Raji (cell line): Measurements from ENCODE around the gene ARHGEF4.

Source experiments
- POLR2A ChIP-seq: IDR thresholded peaks from 2 replicates; pipeline ENCODE4 v1.6.1; 2011; ENCODE audit warnings: low read depth, low read length, control low read depth; ENCODE audit not compliant: insufficient read depth

The ARHGEF4 gene

GRCh38 chr2:130972410-130972809, 135.7 kb downstream of the ARHGEF4 start:
- TF ChIP-seq POLR2A, result no peak

- no peak for TF ChIP-seq POLR2A
Observed at GRCh38 chr2:130975729-130976128, 139.0 kb downstream of the ARHGEF4 start.

- TF ChIP-seq POLR2A, result no peak
Observed at GRCh38 chr2:130976591-130977237, 140.0 kb downstream of the ARHGEF4 start.

- TF ChIP-seq POLR2A, result no peak
Observed at GRCh38 chr2:130977461-130978050, 140.8 kb downstream of the ARHGEF4 start.

- no peak for TF ChIP-seq POLR2A
Observed at GRCh38 chr2:130981667-130982066, 145.0 kb downstream of the ARHGEF4 start.

GRCh38 chr2:130985206-130985780, 148.6 kb downstream of the ARHGEF4 start:
- no peak for TF ChIP-seq POLR2A

- no peak for TF ChIP-seq POLR2A
Observed at GRCh38 chr2:130985831-130986649, 149.3 kb downstream of the ARHGEF4 start.

GRCh38 chr2:130986890-130987493, 150.3 kb downstream of the ARHGEF4 start:
- no peak for TF ChIP-seq POLR2A

- no peak for TF ChIP-seq POLR2A
Observed at GRCh38 chr2:130987519-130988425, 151.1 kb downstream of the ARHGEF4 start.

- no peak for TF ChIP-seq POLR2A
Observed at GRCh38 chr2:130996691-130997090, 160.0 kb downstream of the ARHGEF4 start.

- TF ChIP-seq POLR2A, result no peak
Observed at GRCh38 chr2:130997198-130997597, 160.5 kb downstream of the ARHGEF4 start.

- TF ChIP-seq POLR2A, result no peak
Observed at GRCh38 chr2:130998561-130998960, 161.8 kb downstream of the ARHGEF4 start.

- no peak for TF ChIP-seq POLR2A
Observed at GRCh38 chr2:131004446-131005209, 167.9 kb downstream of the ARHGEF4 start.
